GM12872 (cell line): ENCODE measurements around the gene TPRA1.

ENCODE experiments used
- TF ChIP-seq, protein P1 (sequence below): IDR thresholded peaks from 3 replicates; pipeline ENCODE4 v1.5.1; 2011; ENCODE audit warnings: low read depth, mild to moderate bottlenecking, low read length, moderate library complexity; ENCODE audit not compliant: insufficient read depth

Gene TPRA1

DNA sequence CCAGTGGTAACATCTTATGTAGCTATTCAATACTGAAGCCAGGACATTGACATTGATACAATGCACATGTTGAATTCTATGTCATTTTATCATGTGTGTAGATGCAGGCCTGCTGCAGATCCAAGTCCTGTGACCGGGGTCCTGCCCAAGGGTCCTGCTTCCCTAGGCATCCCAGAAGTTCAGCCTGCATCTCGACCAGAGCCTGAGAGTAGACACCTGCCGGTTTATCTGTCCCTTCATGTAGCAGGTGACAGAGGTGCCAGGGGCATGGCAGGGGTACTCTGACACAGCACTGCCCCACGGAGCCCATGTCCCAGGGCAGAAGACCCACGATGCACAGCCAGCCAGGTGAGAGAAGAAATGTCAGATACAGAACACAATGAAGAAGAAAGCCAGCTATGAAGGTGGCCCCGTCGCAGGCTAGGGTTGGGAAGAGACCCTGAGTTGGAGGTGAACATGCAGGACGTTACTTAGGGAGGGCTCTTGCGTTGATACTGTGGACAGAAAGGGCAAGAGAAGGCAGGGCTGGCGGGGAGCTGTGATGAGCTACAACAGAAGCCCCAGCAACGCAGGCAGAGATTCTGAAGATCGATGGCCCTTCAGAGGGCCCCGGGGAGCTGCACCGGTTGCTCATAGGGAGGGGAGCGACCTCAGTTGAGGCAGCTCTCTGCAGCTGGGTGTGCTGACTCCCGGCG, 51.0 kb downstream of the TPRA1 start:
- TF ChIP-seq, protein P1, sequence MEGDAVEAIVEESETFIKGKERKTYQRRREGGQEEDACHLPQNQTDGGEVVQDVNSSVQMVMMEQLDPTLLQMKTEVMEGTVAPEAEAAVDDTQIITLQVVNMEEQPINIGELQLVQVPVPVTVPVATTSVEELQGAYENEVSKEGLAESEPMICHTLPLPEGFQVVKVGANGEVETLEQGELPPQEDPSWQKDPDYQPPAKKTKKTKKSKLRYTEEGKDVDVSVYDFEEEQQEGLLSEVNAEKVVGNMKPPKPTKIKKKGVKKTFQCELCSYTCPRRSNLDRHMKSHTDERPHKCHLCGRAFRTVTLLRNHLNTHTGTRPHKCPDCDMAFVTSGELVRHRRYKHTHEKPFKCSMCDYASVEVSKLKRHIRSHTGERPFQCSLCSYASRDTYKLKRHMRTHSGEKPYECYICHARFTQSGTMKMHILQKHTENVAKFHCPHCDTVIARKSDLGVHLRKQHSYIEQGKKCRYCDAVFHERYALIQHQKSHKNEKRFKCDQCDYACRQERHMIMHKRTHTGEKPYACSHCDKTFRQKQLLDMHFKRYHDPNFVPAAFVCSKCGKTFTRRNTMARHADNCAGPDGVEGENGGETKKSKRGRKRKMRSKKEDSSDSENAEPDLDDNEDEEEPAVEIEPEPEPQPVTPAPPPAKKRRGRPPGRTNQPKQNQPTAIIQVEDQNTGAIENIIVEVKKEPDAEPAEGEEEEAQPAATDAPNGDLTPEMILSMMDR = no peak

DNA sequence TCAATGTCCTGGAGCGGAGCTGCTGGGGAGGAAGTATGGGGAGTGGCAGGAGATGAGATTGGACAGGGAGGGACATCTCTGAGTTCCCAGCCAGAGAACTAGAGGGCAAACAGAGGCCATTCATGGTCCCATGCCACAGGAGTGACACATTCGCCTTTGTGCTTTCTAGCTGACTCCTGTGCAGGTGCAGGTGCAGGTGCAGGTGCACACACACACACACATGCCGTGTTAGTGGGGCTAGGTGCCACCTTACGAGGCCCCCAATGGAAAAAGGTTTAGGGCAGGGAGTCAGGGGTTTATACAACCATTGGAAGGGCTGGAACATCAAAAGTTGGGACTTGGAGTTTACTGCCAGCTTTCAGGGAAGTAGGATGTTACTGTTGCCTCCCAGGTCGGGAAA, 52.0 kb downstream of the TPRA1 start:
- TF ChIP-seq, protein P1 = no peak

- TF ChIP-seq, protein P1 = no peak
Measured at GRCh38 chr3:127536830-127537812, 53.4 kb downstream of the TPRA1 start.

DNA sequence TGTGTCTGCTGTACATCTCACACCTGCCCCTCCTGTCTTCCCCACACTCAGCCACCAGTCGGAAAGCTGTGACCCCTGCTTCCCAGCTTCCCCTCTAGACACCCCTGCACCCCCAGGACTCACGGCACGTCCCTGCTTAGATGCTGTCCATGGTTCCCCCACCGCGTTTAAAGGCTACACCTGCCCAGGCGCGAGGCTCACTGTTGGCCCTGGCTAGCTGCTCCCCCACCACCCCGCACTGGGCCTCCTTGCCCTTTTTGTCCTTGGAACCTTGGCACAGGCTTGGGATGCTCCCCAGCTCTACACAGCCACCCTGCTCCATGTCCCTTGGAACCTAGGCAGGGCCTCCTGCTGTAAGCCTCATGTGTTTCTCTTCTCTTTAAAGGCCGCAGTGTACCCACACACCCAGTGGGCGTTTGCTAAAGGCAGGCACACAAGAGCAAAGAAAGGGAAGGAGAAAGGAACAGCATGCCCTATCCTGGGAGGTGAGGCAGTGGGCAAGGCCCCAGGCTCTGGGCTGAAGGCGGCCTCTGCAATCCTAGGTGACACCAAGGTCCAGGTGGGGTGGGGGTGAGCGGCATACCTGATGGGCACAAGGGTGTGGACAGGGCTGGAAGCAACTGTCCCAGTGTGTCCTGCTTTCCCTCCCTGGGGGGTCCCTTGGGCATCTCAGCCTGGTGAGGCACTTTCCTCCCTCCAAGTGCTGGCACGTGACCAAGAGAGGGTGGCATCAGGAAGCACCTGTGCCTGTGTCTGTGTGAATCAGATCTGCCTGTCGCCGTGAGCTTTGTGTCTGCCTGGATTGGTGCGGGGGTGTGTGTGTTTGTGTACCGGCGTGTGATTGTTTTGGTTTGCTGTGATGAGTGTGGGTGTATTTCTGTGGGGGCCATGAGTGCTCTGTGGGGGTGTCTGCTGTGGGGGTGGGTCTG, 54.4 kb downstream of the TPRA1 start:
- TF ChIP-seq, protein P1 = no peak

GRCh38 chr3:127535106-127535785, 55.3 kb downstream of the TPRA1 start:
- TF ChIP-seq, protein P1 = no peak

DNA sequence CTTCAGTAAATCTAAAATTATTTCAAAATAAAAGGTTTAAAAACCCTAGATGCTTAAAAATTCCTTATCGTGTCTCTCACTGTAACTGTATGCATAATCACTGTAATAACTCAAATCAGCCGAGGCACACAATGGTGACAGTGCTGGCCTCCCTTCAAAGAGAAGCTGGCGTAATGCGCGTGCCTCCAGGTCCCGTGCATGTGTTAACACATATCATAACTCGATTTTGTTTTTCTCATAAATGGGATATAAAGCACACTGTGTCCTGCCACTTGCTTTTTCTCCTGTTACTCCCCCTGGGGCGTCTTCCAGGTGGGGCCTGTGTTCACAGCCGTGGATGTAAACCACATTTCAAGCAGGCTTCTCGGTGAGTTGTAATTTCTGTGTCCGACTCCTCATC, 56.0 kb downstream of the TPRA1 start:
- TF ChIP-seq, protein P1 = no peak
